ENCODE measurements around the gene GIT2.

The GIT2 gene

GRCh38 chr12:110002676-110003515 is 6.7 kb upstream of the GIT2 start:
- H3K27ac ChIP-seq = peak overlapping the region; percentile 86
- TF ChIP-seq, protein P1, sequence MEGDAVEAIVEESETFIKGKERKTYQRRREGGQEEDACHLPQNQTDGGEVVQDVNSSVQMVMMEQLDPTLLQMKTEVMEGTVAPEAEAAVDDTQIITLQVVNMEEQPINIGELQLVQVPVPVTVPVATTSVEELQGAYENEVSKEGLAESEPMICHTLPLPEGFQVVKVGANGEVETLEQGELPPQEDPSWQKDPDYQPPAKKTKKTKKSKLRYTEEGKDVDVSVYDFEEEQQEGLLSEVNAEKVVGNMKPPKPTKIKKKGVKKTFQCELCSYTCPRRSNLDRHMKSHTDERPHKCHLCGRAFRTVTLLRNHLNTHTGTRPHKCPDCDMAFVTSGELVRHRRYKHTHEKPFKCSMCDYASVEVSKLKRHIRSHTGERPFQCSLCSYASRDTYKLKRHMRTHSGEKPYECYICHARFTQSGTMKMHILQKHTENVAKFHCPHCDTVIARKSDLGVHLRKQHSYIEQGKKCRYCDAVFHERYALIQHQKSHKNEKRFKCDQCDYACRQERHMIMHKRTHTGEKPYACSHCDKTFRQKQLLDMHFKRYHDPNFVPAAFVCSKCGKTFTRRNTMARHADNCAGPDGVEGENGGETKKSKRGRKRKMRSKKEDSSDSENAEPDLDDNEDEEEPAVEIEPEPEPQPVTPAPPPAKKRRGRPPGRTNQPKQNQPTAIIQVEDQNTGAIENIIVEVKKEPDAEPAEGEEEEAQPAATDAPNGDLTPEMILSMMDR (conservative IDR thresholded peaks at IDR 0.05) = no peak

DNA sequence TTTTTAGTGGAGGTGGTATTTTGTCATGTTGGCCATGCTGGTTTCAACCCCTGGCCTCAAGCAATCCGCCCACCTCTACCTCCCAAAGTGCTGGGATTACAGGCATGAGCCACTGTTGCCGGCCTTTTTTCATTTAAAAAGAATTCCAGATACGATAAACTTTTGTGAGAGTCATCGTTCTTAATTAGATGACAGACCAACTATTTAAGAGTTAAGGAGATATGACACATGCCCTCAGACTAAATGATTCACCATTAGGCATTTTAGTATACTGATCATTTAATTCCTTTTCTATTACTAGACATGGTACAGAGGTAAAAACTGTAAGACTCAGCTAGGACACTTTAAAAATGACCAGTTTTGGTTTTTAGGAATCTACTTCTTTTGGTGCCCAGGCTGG is 5.4 kb upstream of the GIT2 start:
- TF ChIP-seq, protein P1 (conservative IDR thresholded peaks at IDR 0.05) = no peak

DNA sequence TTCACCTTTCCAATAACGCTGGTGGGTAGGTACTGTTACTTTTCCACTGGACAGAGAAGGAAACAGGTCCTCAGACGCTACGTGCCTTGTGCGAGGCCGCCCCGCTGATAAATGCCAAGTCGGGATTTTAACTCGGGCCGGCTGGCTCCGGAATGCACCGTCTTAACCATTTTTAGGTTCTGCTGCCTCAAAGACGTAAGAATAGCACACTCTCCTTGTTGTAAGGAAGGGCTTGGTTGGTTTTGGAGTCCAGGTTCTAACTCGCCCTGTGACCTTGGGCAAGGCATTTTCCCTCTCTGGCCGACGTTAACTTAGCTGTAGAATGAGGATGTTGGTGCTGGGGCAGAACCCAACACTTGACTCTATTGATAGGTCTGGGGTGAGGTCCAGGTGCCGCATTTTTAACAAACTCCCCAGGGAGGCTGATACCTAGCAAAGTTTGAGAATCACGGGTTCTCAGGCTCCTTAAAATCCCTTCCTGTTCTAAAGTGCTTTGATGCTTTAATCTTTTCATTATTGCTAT is 3.9 kb upstream of the GIT2 start:
- TF ChIP-seq, protein P1 (conservative IDR thresholded peaks at IDR 0.05) = no peak
- peak overlapping the region; percentile 95 for H3K27ac ChIP-seq

More for the DNA sequence above, 5.4 kb upstream of the GIT2 start:
- peak overlapping the region; percentile 86 for H3K27ac ChIP-seq

DNA sequence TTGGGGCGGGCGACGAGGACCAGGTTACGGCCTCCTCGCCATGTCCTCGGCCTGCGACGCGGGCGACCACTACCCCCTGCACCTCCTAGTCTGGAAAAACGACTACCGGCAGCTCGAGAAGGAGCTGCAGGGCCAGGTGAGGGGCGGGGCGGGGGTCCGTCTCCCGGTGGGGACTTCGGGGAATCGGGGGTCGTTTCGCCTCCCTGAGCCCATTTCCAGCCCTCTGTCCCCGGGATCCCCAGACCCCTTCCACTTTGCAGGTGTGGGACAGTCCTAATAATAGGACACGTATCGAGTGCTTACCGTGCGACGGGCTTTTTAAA is 3.4 kb upstream of the GIT2 start:
- peak overlapping the region; percentile 95 for H3K27ac ChIP-seq
- TF ChIP-seq, protein P1 (conservative IDR thresholded peaks at IDR 0.05) = no peak

- TF ChIP-seq, protein P1 (conservative IDR thresholded peaks at IDR 0.05) = no peak
- H3K27ac ChIP-seq = peak within 1 kb of the TSS; percentile 95
Observed at GRCh38 chr12:109998904-109999648, 2.9 kb upstream of the GIT2 start, which contains the start of gene ANKRD13A. ANKRD13A (plus strand) TSS chr12:109999430; CDS start chr12:109999689, 259 bp downstream.

DNA sequence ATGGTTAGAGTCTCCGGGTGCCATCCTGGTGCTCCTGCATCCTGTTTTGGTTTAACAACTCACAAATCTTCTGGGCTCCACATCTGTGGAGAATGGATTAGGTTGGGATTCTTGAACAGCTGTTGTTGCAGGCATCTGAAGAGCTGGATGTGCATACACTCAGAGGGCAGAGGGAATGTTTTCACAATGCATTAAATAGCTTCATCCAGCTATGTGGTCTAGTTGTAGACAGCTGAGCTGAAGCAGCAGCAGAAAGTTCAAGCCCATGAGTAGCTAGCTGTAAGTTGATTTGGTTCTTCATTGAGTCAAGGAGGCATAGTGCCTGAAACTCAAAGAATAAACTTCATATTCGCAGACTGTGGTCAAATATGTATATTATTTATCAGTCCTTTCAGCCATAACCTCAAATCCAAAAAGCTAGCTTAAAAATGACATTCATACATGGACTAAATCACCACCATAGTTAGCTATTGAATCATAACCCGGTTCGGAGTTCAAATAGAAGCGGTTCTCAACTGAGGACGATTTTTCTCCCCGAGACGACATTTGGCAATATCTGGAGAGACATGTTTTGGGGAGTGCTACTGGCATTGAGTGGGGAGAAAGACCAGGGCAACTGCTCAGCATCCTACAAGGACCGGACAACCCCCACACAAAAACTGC is 2.2 kb upstream of the GIT2 start:
- TF ChIP-seq, protein P1 (conservative IDR thresholded peaks at IDR 0.05) = no peak
- peak overlapping the region; percentile 95 for H3K27ac ChIP-seq

- no peak overlapping the region for H3K27ac ChIP-seq
- TF ChIP-seq, protein P1 (conservative IDR thresholded peaks at IDR 0.05) = no peak
Observed at GRCh38 chr12:109997393-109997792, 1.2 kb upstream of the GIT2 start.
